Measurements from ENCODE around the gene SLC10A7. TPM values are rescaled to one million over a fixed set of nuclear protein-coding genes. Genes with fewer than 3 reads are reported as not detected.

The SLC10A7 gene
- total RNA-seq, 2 experiments from 2014 or later, result 8.7 to 9.9 TPM

GRCh38 chr4:146302822-146303221 is 218.9 kb downstream of the SLC10A7 start:
- intact Hi-C loops (cut with DNase I, micrococcal nuclease), result no loop called here
- Mint-ChIP-seq H3K9me3 (no peaks in the 10 kb centered on the region), H3K36me3 (ENCODE audit: low read depth) (peaks cover 29% of the 10 kb centered on the region), H3K4me3 (no peak overlapping the region), H3K4me1 (ENCODE audit: low read depth) (no peaks in the 10 kb centered on the region), H3K27ac (no peak overlapping the region), H3K27me3 (no peaks in the 10 kb centered on the region)
- Histone ChIP-seq H3K4me1 (ENCODE audit: insufficient read depth, low read length) (no peaks in the 10 kb centered on the region), H3K36me3 (ENCODE audit: insufficient read depth, low read length) (no peaks in the 10 kb centered on the region), H3K27ac (ENCODE audit: low read depth in 1 of 2, low read length in 2 of 2) (no peak overlapping the region), H3K27me3 (ENCODE audit: control insufficient read depth in 1 of 2, insufficient read depth in 2 of 2, low read length in 2 of 2) (no peaks in the 10 kb centered on the region), H3K9me3 (ENCODE audit: control insufficient read depth in 1 of 2, insufficient read depth in 1 of 2, low read length in 2 of 2) (no peaks in the 10 kb centered on the region), H3K4me3 (ENCODE audit: low read length) (no peak overlapping the region)
- no peak for ATAC-seq (ENCODE audit: poor library complexity)
- no peak for DNase-seq
- CTCF ChIA-PET, result no interaction called here
- POLR2A ChIA-PET, result no interaction called here
- no peak for TF ChIP-seq CTCF (IDR thresholded peaks at IDR 0.05)

GRCh38 chr4:146299607-146300006 is 222.1 kb downstream of the SLC10A7 start:
- ATAC-seq (ENCODE audit: poor library complexity), result no peak
- no peaks in the 10 kb centered on the region for H3K9me3 Mint-ChIP-seq

GRCh38 chr4:146294776-146295175 is 227.0 kb downstream of the SLC10A7 start:
- Histone ChIP-seq H3K27ac (ENCODE audit: low read depth in 1 of 2, low read length in 2 of 2) (no peak overlapping the region), H3K4me3 (ENCODE audit: low read length) (no peak overlapping the region), H3K27me3 (ENCODE audit: control insufficient read depth in 1 of 2, insufficient read depth in 2 of 2, low read length in 2 of 2) (no peaks in the 10 kb centered on the region), H3K4me1 (ENCODE audit: insufficient read depth, low read length) (no peaks in the 10 kb centered on the region), H3K36me3 (ENCODE audit: insufficient read depth, low read length) (peaks cover 2% of the 10 kb centered on the region), H3K9me3 (ENCODE audit: control insufficient read depth in 1 of 2, insufficient read depth in 1 of 2, low read length in 2 of 2) (no peaks in the 10 kb centered on the region)
- POLR2A ChIA-PET, result no interaction called here
- no peak for TF ChIP-seq CTCF (IDR thresholded peaks at IDR 0.05)
- H3K9me3 Mint-ChIP-seq, result no peaks in the 10 kb centered on the region
- CTCF ChIA-PET, result no interaction called here
- H3K4me1 Mint-ChIP-seq (ENCODE audit: low read depth), result no peaks in the 10 kb centered on the region
- DNase-seq (no peak), ATAC-seq (ENCODE audit: poor library complexity) (no peak)
- intact Hi-C loops (cut with DNase I, micrococcal nuclease), result no loop called here
- H3K27ac Mint-ChIP-seq, result no peak overlapping the region
- H3K4me3 Mint-ChIP-seq, result no peak overlapping the region
- H3K27me3 Mint-ChIP-seq, result no peaks in the 10 kb centered on the region
- H3K36me3 Mint-ChIP-seq (ENCODE audit: low read depth), result peaks cover 41% of the 10 kb centered on the region

More at GRCh38 chr4:146299607-146300006, 222.1 kb downstream of the SLC10A7 start:
- H3K4me1 ChIP-seq (ENCODE audit: insufficient read depth, low read length), result no peaks in the 10 kb centered on the region
- peaks cover 19% of the 10 kb centered on the region for H3K36me3 Mint-ChIP-seq (ENCODE audit: low read depth)
- no peaks in the 10 kb centered on the region for H3K4me1 Mint-ChIP-seq (ENCODE audit: low read depth)
- H3K36me3 ChIP-seq (ENCODE audit: insufficient read depth, low read length), result no peaks in the 10 kb centered on the region
- H3K27ac Mint-ChIP-seq, result no peak overlapping the region
- TF ChIP-seq CTCF (IDR thresholded peaks at IDR 0.05), result no peak
- no peak overlapping the region for H3K4me3 Mint-ChIP-seq
- no peaks in the 10 kb centered on the region for H3K9me3 ChIP-seq (ENCODE audit: control insufficient read depth in 1 of 2, insufficient read depth in 1 of 2, low read length in 2 of 2)
- POLR2A ChIA-PET, result no interaction called here
- H3K27ac ChIP-seq (ENCODE audit: low read depth in 1 of 2, low read length in 2 of 2), result no peak overlapping the region
- CTCF ChIA-PET, result no interaction called here
- intact Hi-C loops (cut with DNase I, micrococcal nuclease), result no loop called here
- no peak overlapping the region for H3K4me3 ChIP-seq (ENCODE audit: low read length)
- no peaks in the 10 kb centered on the region for H3K27me3 ChIP-seq (ENCODE audit: control insufficient read depth in 1 of 2, insufficient read depth in 2 of 2, low read length in 2 of 2)
- DNase-seq, result no peak
- H3K27me3 Mint-ChIP-seq, result no peaks in the 10 kb centered on the region

All from CD4-positive, alpha-beta T cell (primary cell).